ENCODE measurements around the gene RRP7A.

DNA sequence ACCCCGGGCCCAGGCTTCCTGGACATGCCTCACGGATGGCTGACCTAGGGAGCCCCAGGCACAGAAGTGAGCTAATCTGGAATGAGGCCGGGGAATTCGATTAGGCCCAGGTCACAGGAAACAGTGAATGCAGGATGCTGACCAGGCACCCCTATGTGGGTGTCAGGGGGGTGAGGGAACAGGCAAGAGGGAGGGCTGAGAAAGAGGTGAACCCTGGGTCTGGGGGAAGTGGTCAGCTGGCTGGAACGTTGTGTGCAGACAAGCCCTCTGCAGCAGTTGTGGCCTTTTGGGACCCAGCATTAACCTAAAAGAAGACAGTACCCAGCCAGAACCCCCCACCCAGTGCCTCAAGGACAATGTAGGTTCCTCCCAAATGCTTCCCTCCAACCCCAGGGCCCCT lies 42.3 kb upstream of the RRP7A start:
- TF ChIP-seq SP1 (IDR thresholded peaks at IDR 0.05) (no peak), JUND (IDR thresholded peaks at IDR 0.05) (no peak), GABPA (IDR thresholded peaks at IDR 0.05 in 1 of 2, conservative IDR thresholded peaks at IDR 0.05 in 1 of 2) (no peak), YY1 (IDR thresholded peaks at IDR 0.05) (no peak), TAF1 (conservative IDR thresholded peaks at IDR 0.05) (no peak)
- TF ChIP-seq, protein P1, sequence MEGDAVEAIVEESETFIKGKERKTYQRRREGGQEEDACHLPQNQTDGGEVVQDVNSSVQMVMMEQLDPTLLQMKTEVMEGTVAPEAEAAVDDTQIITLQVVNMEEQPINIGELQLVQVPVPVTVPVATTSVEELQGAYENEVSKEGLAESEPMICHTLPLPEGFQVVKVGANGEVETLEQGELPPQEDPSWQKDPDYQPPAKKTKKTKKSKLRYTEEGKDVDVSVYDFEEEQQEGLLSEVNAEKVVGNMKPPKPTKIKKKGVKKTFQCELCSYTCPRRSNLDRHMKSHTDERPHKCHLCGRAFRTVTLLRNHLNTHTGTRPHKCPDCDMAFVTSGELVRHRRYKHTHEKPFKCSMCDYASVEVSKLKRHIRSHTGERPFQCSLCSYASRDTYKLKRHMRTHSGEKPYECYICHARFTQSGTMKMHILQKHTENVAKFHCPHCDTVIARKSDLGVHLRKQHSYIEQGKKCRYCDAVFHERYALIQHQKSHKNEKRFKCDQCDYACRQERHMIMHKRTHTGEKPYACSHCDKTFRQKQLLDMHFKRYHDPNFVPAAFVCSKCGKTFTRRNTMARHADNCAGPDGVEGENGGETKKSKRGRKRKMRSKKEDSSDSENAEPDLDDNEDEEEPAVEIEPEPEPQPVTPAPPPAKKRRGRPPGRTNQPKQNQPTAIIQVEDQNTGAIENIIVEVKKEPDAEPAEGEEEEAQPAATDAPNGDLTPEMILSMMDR (IDR thresholded peaks at IDR 0.05; ENCODE audit: low read depth, low read length, missing input control), result no peak
- TF ChIP-seq, protein P2, sequence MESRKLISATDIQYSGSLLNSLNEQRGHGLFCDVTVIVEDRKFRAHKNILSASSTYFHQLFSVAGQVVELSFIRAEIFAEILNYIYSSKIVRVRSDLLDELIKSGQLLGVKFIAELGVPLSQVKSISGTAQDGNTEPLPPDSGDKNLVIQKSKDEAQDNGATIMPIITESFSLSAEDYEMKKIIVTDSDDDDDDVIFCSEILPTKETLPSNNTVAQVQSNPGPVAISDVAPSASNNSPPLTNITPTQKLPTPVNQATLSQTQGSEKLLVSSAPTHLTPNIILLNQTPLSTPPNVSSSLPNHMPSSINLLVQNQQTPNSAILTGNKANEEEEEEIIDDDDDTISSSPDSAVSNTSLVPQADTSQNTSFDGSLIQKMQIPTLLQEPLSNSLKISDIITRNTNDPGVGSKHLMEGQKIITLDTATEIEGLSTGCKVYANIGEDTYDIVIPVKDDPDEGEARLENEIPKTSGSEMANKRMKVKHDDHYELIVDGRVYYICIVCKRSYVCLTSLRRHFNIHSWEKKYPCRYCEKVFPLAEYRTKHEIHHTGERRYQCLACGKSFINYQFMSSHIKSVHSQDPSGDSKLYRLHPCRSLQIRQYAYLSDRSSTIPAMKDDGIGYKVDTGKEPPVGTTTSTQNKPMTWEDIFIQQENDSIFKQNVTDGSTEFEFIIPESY (IDR thresholded peaks at IDR 0.05), result no peak
- TF ChIP-seq, protein P3, sequence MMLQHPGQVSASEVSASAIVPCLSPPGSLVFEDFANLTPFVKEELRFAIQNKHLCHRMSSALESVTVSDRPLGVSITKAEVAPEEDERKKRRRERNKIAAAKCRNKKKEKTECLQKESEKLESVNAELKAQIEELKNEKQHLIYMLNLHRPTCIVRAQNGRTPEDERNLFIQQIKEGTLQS (IDR thresholded peaks at IDR 0.05), result no peak
- TF ChIP-seq, protein P4, sequence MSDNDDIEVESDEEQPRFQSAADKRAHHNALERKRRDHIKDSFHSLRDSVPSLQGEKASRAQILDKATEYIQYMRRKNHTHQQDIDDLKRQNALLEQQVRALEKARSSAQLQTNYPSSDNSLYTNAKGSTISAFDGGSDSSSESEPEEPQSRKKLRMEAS (IDR thresholded peaks at IDR 0.05), result no peak
